Thoracic aorta (tissue), 2 donors: ENCODE results near the gene PVALEF. TPM values are rescaled to one million over a fixed set of nuclear protein-coding genes. Genes with fewer than 3 reads are reported as not detected.

Source experiments
- ATAC-seq: fragments of 150-250 bp; one replicate; pipeline ENCODE4 v1.8.0; 2017; ENCODE audit warnings: low read depth; ENCODE audit not compliant: insufficient number of reproducible peaks, low FRiP score
- DNase-seq: peaks from one replicate; pipeline ENCODE4 v3.0.0-alpha.2; 2020; ENCODE audit warnings: low spot score
- H3K27ac ChIP-seq, 2 donors: fragments of 200-600 bp; sonication (generic); 1 replicate in 1 of 2; 2 replicates in 1 of 2; pipeline ENCODE4 v1.5.1; 2016; ENCODE audit warnings: mild to moderate bottlenecking in 2 of 2, moderate library complexity in 2 of 2
- H3K27me3 ChIP-seq: fragments of 200-600 bp; sonication (generic); replicated peaks from 2 replicates; pipeline ENCODE4 v1.6.0; 2016; ENCODE audit warnings: mild to moderate bottlenecking; ENCODE audit not compliant: insufficient read depth
- H3K36me3 ChIP-seq: fragments of 200-600 bp; sonication (generic); one replicate; pipeline ENCODE4 v1.5.1; 2016
- H3K4me1 ChIP-seq, 2 donors: fragments of 200-600 bp; sonication (generic); 1 replicate in 1 of 2; 2 replicates in 1 of 2; pipeline versions ENCODE4 v1.5.1 to v1.6.0; 2016; ENCODE audit warnings: low read depth in 2 of 2, mild to moderate bottlenecking in 1 of 2; ENCODE audit not compliant: control insufficient read depth in 1 of 2
- H3K4me3 ChIP-seq: fragments of 200-600 bp; sonication (generic); 2 replicates; pipeline ENCODE4 v1.5.1; 2016; ENCODE audit warnings: mild to moderate bottlenecking
- H3K9me3 ChIP-seq: fragments of 200-600 bp; sonication (generic); 2 replicates; pipeline ENCODE4 v1.5.1; 2016
- total RNA-seq, 2 donors: library from RNA; depleted of rRNA; stranded (reverse); fragments of >200 nt; gene quantifications; one replicate each; pipeline versions ENCODE4 v1.1.0 to v1.2.3, GENCODE V29; 2016
- TF ChIP-seq, protein P1 (sequence below): fragments of 200-600 bp; sonication (generic); IDR thresholded peaks from one replicate; pipeline ENCODE4 v1.5.1; 2019; ENCODE audit warnings: antibody characterized with exemption

The PVALEF gene
- total RNA-seq, 2 donors from 2014 or later = not detected

- no peak overlapping the region for H3K4me3 ChIP-seq
- no peaks in the 10 kb centered on the region for H3K9me3 ChIP-seq
- H3K27me3 ChIP-seq = no peaks in the 10 kb centered on the region
- TF ChIP-seq, protein P1, sequence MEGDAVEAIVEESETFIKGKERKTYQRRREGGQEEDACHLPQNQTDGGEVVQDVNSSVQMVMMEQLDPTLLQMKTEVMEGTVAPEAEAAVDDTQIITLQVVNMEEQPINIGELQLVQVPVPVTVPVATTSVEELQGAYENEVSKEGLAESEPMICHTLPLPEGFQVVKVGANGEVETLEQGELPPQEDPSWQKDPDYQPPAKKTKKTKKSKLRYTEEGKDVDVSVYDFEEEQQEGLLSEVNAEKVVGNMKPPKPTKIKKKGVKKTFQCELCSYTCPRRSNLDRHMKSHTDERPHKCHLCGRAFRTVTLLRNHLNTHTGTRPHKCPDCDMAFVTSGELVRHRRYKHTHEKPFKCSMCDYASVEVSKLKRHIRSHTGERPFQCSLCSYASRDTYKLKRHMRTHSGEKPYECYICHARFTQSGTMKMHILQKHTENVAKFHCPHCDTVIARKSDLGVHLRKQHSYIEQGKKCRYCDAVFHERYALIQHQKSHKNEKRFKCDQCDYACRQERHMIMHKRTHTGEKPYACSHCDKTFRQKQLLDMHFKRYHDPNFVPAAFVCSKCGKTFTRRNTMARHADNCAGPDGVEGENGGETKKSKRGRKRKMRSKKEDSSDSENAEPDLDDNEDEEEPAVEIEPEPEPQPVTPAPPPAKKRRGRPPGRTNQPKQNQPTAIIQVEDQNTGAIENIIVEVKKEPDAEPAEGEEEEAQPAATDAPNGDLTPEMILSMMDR = no peak
- ATAC-seq = no peak
- H3K4me1 ChIP-seq = no peaks in the 10 kb centered on the region
- no peak overlapping the region for H3K27ac ChIP-seq
- no peaks in the 10 kb centered on the region for H3K36me3 ChIP-seq
- no peak for DNase-seq
Measured at GRCh38 chr17:81129289-81129688, 36.0 kb upstream of the PVALEF start.

DNA sequence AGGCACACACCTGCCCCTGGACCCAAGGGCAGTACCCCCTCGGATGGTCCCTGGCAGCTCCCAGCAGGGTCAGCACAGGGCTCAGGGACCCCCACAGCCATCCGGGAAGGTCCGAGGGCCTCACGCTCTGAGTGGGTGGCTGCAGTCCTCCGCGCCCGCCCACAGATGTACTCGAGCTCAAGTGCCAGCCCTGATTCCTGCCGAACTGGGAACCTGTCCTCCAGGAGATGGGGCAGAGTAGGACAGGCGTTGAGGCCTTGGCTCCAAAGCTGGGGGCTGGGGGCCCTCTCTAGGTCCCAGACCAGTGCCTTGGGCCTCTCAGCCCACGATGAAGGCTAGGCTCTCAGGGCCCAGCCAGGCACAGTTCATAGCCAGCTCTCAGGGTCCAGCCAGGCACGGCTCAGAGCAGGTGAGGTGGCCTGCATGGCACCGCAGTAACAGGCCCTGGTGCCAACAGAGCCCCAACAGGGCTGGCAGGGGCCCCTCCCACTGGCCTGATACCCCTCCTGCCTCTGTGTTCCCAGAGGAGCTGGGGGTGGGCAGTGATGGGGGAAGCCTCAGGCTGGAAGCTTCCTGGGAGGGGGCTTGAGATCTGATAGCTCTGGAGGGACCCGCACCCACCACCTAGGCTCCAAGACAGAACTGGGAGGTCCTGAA lies 35.5 kb upstream of the PVALEF start:
- TF ChIP-seq, protein P1 = no peak
- ATAC-seq (no peak), DNase-seq (no peak)
- H3K27me3 ChIP-seq = no peaks in the 10 kb centered on the region
- H3K36me3 ChIP-seq = no peaks in the 10 kb centered on the region
- H3K27ac ChIP-seq = no peak overlapping the region
- no peak overlapping the region for H3K4me3 ChIP-seq
- no peaks in the 10 kb centered on the region for H3K4me1 ChIP-seq
- no peaks in the 10 kb centered on the region for H3K9me3 ChIP-seq

DNA sequence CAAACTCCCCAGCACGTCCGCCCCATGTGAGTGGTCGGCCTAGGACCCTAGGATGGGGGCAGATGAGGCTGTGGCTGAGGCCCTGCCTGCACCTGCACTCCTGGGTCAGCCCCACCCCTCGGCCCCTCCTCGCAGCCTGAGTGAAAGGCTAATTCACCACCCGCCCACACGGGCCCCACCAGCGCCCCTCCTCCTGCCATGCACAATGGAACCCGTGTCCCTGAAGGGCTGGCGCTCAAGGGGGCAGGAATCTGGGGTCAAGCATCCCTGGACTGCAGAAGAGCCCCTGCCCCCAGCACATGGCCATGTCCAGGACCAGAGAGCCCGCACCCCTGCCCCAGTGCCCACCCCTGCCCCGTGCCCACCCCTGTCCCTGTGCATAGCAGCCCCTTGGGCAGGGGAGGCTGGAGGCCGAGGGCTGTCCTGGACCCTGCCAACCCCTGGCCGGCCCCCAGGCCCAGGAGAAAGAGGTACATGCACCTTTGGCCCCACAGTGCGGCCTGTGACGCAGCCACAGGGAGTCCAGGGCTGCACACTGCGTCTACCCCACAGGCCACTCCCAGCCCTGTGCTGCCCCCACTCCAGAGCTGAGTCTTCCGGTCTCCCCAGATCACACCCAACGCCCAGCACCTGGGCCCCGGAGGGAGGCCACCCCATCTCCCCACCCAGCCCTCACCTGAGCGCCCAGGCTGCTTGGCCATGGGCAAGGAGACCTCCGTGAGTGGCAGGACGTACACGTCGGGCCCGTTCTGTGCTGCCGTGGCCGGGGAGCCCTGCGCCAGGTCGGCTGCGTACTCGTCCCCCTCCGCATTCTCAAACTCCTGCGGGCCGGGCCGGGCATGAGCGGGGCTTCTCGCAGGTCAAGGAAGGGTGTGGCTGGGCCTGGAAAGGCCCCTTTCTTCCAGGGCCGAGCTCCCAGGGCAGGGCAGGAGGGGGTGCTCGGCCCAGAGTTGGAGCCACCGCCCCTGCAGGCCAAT lies 34.6 kb upstream of the PVALEF start:
- Histone ChIP-seq H3K4me1 (no peaks in the 10 kb centered on the region), H3K36me3 (no peaks in the 10 kb centered on the region), H3K4me3 (no peak overlapping the region), H3K27ac (no peak overlapping the region), H3K9me3 (no peaks in the 10 kb centered on the region), H3K27me3 (no peaks in the 10 kb centered on the region)
- ATAC-seq (no peak), DNase-seq (no peak)
- TF ChIP-seq, protein P1 = no peak

- Histone ChIP-seq H3K4me3 (no peak overlapping the region), H3K27ac (no peak overlapping the region)
Measured at GRCh38 chr17:81131486-81132196, 33.7 kb upstream of the PVALEF start.

More at GRCh38 chr17:81131486-81132196, 33.7 kb upstream of the PVALEF start:
- H3K4me1 ChIP-seq = no peaks in the 10 kb centered on the region
- no peak for ATAC-seq
- no peaks in the 10 kb centered on the region for H3K9me3 ChIP-seq
- DNase-seq = no peak
- no peaks in the 10 kb centered on the region for H3K27me3 ChIP-seq
- TF ChIP-seq, protein P1 = no peak
- H3K36me3 ChIP-seq = no peaks in the 10 kb centered on the region
